ENCODE data around the gene MFSD2B.

GRCh38 chr2:24020244-24020643, 10.4 kb downstream of the MFSD2B start:
- no peak for TF ChIP-seq CTCF (IDR thresholded peaks at IDR 0.05)
- TF ChIP-seq POLR2A (IDR thresholded peaks at IDR 0.05): no peak
